GM12892 (cell line): ENCODE results near the gene TENM3.

Experiments used
- DNase-seq: peaks from one replicate; pipeline ENCODE4 v3.0.0; 2011; ENCODE audit not compliant: insufficient read length
- FAIRE-seq: peaks from 2 replicates; lab custom pipeline; 2011; peaks lifted over from hg19 to GRCh38; lab: Jason Lieb, UNC
- POLR2A ChIP-seq: IDR thresholded peaks from 2 replicates; pipeline ENCODE4 v1.6.1; 2011; ENCODE audit warnings: low read depth, low read length, control low read depth
- POLR2AphosphoS5 ChIP-seq: IDR thresholded peaks from 2 replicates; pipeline ENCODE4 v1.6.1; 2011; ENCODE audit warnings: low read depth, low read length, control low read depth
- TAF1 ChIP-seq: IDR thresholded peaks from 2 replicates; pipeline ENCODE4 v1.6.1; 2011; ENCODE audit warnings: low read depth, mild to moderate bottlenecking, control low read depth, low read length, borderline replicate concordance

The TENM3 gene

DNA sequence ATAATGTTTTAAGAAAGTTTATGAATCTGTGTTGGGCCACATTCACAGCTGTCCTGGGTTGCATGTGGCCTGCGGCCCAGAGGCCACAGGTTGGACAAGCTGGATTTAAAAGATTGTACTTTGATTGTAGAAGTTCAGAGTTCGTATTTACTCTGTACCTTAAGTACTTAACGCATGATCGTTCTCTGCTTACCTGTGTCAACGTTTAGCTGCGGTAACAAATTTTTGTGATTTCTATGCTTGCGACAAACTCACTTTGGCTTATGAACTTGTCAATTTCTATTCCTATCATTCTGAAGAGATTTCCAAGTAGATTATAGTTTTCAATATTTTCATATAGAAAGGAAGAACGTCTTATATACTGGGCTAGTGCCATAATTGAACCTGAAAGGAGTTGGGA is 285.6 kb downstream of the TENM3 start:
- TF ChIP-seq POLR2A (no peak), TAF1 (no peak), POLR2AphosphoS5 (no peak)
- FAIRE-seq (no peak), DNase-seq (no peak)

DNA sequence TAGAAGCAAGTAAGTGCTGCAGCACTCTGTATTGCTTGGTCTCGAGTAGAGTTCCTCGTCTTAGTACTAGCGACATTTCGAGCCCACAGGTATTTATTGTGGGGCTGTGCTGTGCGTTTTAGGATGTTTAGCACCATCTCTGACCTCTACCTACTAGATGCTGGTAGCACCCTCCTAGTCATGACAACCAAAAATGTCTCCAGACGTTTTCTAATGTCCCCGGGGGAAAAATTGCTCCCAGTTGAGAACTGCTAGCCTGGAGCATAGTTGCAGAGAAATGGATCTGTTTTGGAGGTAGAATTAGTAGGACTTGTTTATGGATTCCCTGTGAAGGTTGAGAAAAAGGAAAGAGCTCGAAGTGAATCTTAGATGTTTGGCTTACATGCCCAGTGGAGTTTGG is 287.2 kb downstream of the TENM3 start:
- FAIRE-seq: no peak

DNA sequence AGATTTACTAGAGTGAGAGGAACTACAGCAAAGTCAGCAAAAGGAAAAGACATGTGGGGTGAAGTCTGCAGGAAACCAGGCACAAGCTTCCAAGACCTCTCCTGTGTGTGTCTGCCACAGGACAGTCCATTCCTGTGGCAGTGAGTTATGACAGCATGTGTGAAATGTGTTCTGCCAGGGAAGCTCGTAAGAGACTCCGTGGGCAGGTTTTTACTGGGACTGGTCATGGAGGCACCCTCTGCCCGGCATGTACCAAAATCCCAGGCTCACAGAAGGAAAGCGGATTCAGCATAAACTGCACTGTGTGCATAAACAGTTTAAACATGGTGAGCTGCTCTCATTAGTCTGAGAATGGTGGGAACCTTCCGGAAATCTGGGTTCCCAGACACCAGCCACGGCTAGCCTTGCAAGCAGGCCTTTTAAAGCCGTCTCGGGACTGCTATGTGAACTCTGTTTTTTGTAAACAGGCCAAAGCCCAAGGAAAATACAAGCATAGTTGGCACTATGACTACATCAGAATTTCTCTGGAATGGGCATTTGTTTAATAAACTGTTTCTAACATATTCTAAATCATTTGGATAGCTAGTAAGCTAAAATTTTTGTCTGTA is 288.5 kb downstream of the TENM3 start:
- DNase-seq (no peak), FAIRE-seq (no peak)
- TF ChIP-seq POLR2A (no peak), TAF1 (no peak), POLR2AphosphoS5 (no peak)

More for the DNA sequence above, 287.2 kb downstream of the TENM3 start:
- no peak for DNase-seq
- TF ChIP-seq POLR2AphosphoS5 (no peak), POLR2A (no peak), TAF1 (no peak)

DNA sequence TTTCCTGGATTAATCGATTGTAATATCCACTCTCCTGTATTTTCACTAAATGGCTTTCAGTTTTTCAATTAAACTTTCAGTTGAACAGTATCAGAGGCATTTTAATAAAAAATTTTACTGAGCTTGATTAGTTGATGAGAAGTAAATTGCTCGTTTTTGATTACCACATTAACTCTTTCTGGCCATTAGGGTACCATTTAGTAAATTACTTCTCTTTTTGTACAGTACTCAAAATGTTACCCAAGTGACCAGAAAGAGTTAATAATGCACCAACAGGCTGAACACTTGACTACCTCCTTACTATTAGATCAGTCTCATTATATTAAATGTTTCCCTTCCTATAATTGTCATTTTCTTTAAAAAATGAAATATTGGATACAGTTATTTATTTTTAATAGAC is 289.2 kb downstream of the TENM3 start:
- TF ChIP-seq TAF1 (no peak), POLR2A (no peak), POLR2AphosphoS5 (no peak)
- FAIRE-seq (no peak), DNase-seq (no peak)

DNA sequence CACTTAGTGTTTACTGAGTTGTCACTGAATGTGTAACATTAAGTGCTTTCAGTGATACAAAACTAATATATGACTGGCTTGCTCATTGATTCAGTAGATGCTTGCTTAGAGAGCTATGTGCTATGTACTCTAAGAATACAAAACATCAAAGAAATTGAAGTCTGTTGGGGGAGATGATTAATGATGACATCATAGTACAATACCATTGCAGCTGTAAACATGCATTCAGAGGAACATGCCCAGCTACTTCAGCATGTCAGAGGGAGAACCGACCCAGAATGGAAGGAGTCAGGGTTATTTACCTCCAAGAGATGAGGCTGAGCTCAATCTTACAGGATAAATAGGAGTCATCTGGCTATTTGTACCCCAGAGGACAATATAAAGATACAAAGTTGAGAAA is 290.8 kb downstream of the TENM3 start:
- FAIRE-seq (no peak), DNase-seq (no peak)
- no peak for TF ChIP-seq TAF1
- TF ChIP-seq POLR2A: no peak
- TF ChIP-seq POLR2AphosphoS5: no peak

DNA sequence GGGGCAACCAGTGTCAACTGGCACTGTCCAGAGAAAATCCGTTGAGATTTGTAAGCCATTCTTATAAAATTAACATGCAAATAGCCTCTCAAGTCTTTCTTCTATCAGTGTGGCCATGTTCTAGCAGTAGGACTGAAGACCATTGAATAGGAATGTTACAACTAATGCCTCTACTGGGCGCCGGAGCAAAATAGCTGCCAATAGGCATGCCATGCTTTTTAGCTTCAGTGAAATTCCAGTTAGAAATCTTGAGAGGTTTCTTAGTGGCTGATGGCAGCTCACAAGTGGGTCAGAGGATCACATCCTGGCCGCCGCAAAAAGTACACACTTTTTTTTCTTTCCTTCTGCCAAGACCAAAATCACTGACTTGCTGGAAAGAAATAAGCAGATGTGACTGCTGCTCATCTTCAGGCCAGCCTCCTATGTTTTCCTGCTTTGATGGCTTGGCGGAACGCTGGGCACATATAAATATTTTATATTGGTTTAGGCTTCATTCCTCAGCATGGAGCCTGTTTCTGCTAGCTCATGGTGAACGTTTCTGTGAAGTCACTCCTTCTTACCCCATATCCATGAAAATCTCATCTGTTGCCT is 293.1 kb downstream of the TENM3 start:
- no peak for TF ChIP-seq POLR2A
- TF ChIP-seq TAF1: no peak
- TF ChIP-seq POLR2AphosphoS5: no peak
- FAIRE-seq: no peak
- no peak for DNase-seq

DNA sequence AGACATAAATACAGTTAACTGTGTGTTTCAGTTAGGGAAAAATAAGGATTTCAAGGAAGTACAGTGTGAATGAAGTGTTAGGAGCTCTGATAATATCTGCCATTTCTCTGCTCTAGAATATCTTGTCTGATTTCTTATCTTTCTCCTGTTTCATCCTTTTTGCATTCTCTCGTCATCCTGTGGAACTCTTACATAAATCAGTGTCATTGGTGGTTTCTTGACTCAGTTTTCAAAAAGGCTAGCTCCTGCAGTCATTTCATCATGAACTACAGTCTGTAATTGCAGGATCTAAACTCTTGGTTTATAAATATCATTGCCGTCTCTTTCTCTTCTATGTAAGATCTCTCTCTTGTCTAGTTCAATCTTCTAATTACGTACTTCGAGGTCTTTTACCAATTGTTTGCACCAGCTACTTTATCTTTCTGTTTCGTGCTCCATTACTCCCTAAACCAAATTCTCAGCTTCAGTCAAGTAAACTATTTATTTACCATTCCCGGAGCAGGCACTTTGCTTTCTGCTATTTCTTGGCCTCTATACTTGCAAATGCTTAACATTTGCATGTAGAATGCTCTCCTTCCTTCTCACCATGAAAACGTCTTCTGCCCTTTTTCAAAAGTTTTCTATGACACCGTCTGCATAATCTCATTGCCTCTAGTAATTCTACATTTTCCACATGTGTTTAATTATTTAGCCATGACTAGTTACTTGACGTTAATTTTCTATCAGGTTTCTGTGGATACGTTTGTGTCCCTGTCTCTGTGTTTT is 294.0 kb downstream of the TENM3 start:
- DNase-seq (no peak), FAIRE-seq (no peak)
- TF ChIP-seq TAF1: no peak
- TF ChIP-seq POLR2AphosphoS5: no peak
- no peak for TF ChIP-seq POLR2A

DNA sequence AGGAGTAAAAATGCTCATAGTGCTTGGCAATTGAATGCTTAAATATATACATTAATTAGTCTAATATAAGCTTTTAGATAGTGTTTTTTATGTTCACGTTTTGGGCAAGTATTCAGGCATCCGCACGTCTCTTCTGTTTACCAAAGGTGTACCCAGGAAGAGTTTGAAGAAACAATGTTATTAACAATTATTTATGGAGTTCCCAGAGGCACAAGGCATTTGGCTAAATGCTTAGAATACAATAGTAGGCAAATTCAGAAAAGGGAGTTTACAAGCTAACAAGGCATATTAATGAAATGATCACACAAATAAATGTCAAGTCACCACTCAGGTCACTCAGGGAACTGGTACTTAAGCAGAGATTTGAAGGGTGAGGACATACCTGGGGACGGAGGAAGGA is 294.8 kb downstream of the TENM3 start:
- TF ChIP-seq POLR2AphosphoS5: no peak
- TF ChIP-seq TAF1: no peak
- no peak for TF ChIP-seq POLR2A
- FAIRE-seq: no peak
- no peak for DNase-seq

DNA sequence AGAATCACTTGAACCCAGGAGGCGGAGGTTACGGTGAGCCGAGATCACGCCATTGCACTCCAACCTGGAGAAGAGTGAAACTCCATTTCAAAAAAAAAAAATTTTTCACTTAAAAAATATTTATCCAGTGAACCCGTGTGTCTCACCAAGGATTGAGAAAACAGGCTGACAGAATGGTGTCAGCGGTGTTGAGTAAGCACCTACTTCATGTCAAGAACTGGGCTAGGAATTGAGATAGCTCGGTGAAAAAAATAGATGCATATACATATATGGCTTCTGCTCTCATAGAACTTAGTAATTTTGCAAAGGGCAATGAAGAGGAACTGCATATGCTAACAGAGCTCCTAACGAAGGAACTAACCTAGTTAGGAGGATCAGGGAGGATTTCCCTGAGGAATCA is 297.3 kb downstream of the TENM3 start:
- DNase-seq (no peak), FAIRE-seq (no peak)
- no peak for TF ChIP-seq TAF1
- no peak for TF ChIP-seq POLR2AphosphoS5
- TF ChIP-seq POLR2A: no peak

DNA sequence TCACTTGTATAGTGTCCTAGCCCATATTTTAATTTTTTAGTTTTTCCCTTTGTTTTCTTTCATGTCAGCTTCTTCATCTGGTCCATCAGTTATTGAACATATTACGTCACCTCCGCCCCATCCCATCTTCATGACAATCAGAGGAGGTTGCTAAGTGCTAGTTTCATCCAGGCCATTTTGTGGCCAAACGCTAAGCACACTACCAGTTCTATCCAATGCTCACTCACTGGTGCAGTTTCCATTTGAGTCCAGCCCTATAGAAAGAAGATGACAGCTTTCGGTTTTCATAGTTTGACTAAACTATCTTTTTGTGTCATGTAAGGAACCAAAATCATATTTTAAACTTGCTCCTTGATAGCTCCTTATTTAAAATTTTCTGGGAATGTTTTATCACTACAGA is 304.2 kb downstream of the TENM3 start:
- DNase-seq (peak; percentile 1), FAIRE-seq (no peak)
- TF ChIP-seq POLR2AphosphoS5 (no peak), TAF1 (no peak), POLR2A (no peak)

DNA sequence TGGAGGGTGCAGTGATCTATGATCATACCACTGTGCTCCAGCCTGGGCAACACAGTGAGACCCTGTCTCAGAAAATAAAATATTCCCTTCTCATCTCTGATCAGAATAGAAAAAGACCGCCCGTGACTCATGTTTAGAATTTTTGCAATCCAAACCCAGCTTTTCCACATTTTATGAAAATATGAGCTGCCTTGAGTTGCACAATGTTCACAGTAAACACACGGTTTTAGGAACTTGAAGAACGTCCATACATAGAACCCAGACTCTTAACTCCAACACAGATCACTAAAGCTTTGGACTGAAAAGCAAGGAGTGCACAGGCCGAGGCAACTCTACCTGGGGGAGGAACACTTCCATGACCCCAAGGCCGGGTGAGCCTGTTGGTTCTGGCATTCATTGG is 305.0 kb downstream of the TENM3 start:
- DNase-seq: no peak
- FAIRE-seq: no peak
- TF ChIP-seq POLR2A (no peak), POLR2AphosphoS5 (no peak)

DNA sequence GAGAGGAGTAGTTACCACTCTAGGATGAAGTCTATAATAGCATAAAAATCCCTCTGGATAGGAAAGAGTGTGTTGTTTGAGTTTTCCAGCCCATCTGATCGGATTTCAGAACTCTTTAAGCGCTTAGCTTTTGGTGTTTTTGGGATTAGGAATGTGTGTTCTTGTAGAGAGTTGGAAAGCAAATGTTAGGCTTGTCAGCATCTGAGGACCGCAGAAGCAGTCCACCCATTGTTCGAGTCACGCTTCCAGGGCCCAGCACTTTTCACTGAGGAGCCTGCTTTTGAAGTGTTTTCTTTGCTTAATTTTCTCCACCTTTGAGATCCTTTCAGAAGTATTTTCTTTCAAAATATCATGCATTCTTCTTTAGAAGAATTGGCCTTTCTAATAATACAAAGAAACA is 306.2 kb downstream of the TENM3 start:
- DNase-seq (no peak), FAIRE-seq (no peak)
- TF ChIP-seq TAF1: no peak
- TF ChIP-seq POLR2A: no peak
- TF ChIP-seq POLR2AphosphoS5: no peak
